ENCODE measurements around the gene SGK1. TPM values are rescaled to one million over a fixed set of nuclear protein-coding genes. Genes with fewer than 3 reads are reported as not detected.
"Not testable (repeated sequence)": the region's sequence is repeated elsewhere in the genome, so short reads cannot be mapped to it uniquely, and the experiment has no call there.

The SGK1 gene
- polyA plus RNA-seq, 1 donor (not counting 4 experiments of a cell fraction or from before 2014, with no cell fraction given) = 156 TPM

GRCh38 chr6:134235937-134236751 is 81.8 kb downstream of the SGK1 start:
- no peaks in the 10 kb centered on the region for H4K20me1 ChIP-seq (ENCODE audit: control insufficient read depth, extremely low read depth, insufficient read depth, low read length)
- H3K79me2 ChIP-seq (ENCODE audit: control insufficient read depth, insufficient read depth, low read length) = no peaks in the 10 kb centered on the region
- DNase-seq (ENCODE audit: low read depth, low spot score) (no peak), FAIRE-seq (no peak)
- H3K27ac ChIP-seq (ENCODE audit: control insufficient read depth, insufficient read depth, low read length) = peak overlapping the region; percentile 76
- H3K9me3 ChIP-seq (ENCODE audit: control insufficient read depth, low read depth, low read length) = no peaks in the 10 kb centered on the region
- peaks cover 20% of the 10 kb centered on the region for H3K4me1 ChIP-seq (ENCODE audit: control insufficient read depth, extremely low read depth, insufficient read depth, low read length)
- dilution Hi-C loops (cut with MboI; ENCODE audit: extremely low pct_ligation_motif_present, low sequenced_read_pairs) = no loop called here
- H3K4me2 ChIP-seq (ENCODE audit: control insufficient read depth, extremely low read depth, insufficient read depth, low read depth, low read length) = peak overlapping the region; percentile 74
- peak overlapping the region; percentile 54 for H2AFZ ChIP-seq (ENCODE audit: control insufficient read depth, low read length)
- H3K36me3 ChIP-seq (ENCODE audit: control insufficient read depth in 2 of 2, extremely low read depth in 1 of 2, insufficient read depth in 2 of 2, low read length in 2 of 2) = no peaks in the 10 kb centered on the region
- H3K9me1 ChIP-seq (ENCODE audit: control insufficient read depth, extremely low read depth, insufficient read depth, low read length) = no peaks in the 10 kb centered on the region
- TF ChIP-seq EZH2 (IDR thresholded peaks at IDR 0.05; ENCODE audit: low read length) = no peak
- TF ChIP-seq, protein P1, sequence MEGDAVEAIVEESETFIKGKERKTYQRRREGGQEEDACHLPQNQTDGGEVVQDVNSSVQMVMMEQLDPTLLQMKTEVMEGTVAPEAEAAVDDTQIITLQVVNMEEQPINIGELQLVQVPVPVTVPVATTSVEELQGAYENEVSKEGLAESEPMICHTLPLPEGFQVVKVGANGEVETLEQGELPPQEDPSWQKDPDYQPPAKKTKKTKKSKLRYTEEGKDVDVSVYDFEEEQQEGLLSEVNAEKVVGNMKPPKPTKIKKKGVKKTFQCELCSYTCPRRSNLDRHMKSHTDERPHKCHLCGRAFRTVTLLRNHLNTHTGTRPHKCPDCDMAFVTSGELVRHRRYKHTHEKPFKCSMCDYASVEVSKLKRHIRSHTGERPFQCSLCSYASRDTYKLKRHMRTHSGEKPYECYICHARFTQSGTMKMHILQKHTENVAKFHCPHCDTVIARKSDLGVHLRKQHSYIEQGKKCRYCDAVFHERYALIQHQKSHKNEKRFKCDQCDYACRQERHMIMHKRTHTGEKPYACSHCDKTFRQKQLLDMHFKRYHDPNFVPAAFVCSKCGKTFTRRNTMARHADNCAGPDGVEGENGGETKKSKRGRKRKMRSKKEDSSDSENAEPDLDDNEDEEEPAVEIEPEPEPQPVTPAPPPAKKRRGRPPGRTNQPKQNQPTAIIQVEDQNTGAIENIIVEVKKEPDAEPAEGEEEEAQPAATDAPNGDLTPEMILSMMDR (optimal IDR thresholded peaks at IDR 0.05 in 1 of 3, IDR thresholded peaks at IDR 0.05 in 1 of 3, conservative IDR thresholded peaks at IDR 0.05 in 1 of 3; ENCODE audit: extremely low read depth in 1 of 3, insufficient read depth in 2 of 3, low read length in 3 of 3) = no peak
- H3K27me3 ChIP-seq (ENCODE audit: control insufficient read depth, extremely low read depth, insufficient read depth, low read length) = no peaks in the 10 kb centered on the region
- no peak overlapping the region for H3K4me3 ChIP-seq (ENCODE audit: control insufficient read depth in 2 of 3, extremely low read depth in 1 of 3, insufficient read depth in 2 of 3, low read depth in 1 of 3, low read length in 3 of 3)
- H3K9ac ChIP-seq (ENCODE audit: control insufficient read depth, extremely low read depth, insufficient read depth, low read length) = peak overlapping the region; percentile 45

DNA sequence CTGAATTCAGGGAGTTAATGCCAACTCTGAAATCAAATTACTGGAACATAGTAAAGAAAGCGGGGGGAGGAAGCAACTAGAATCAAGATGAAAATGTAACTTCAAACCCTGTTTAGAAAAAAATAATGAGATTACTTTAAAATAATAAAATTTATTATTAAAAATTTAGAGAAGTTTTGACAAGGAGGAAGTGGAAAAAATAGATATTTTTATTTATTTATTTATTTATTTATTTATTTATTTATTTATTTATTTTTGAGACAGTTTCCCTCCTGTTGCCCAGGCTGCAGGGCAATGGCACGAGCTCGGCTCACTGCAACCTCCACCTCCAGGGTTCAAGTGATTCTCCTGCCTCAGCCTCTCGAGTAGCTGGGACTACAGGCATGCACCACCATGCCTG is 82.6 kb downstream of the SGK1 start:
- H3K27me3 ChIP-seq (ENCODE audit: control insufficient read depth, extremely low read depth, insufficient read depth, low read length); dilution Hi-C loops (cut with MboI; ENCODE audit: extremely low pct_ligation_motif_present, low sequenced_read_pairs); H4K20me1 ChIP-seq (ENCODE audit: control insufficient read depth, extremely low read depth, insufficient read depth, low read length); H2AFZ ChIP-seq (ENCODE audit: control insufficient read depth, low read length); H3K9ac ChIP-seq (ENCODE audit: control insufficient read depth, extremely low read depth, insufficient read depth, low read length); H3K4me2 ChIP-seq (ENCODE audit: control insufficient read depth, extremely low read depth, insufficient read depth, low read depth, low read length); H3K79me2 ChIP-seq (ENCODE audit: control insufficient read depth, insufficient read depth, low read length); H3K4me3 ChIP-seq (ENCODE audit: control insufficient read depth in 2 of 3, extremely low read depth in 1 of 3, insufficient read depth in 2 of 3, low read depth in 1 of 3, low read length in 3 of 3); FAIRE-seq; H3K36me3 ChIP-seq (ENCODE audit: control insufficient read depth in 2 of 2, extremely low read depth in 1 of 2, insufficient read depth in 2 of 2, low read length in 2 of 2); H3K9me3 ChIP-seq (ENCODE audit: control insufficient read depth, low read depth, low read length); H3K9me1 ChIP-seq (ENCODE audit: control insufficient read depth, extremely low read depth, insufficient read depth, low read length); DNase-seq (ENCODE audit: low read depth, low spot score): not testable (repeated sequence)
- peaks cover 12% of the 10 kb centered on the region for H3K4me1 ChIP-seq (ENCODE audit: control insufficient read depth, extremely low read depth, insufficient read depth, low read length)
- H3K27ac ChIP-seq (ENCODE audit: control insufficient read depth, insufficient read depth, low read length) = peak overlapping the region; percentile 76

Measured in keratinocyte (primary cell).